H1 (cell line): ENCODE results near the gene MMP21. TPM values are rescaled to one million over a fixed set of nuclear protein-coding genes. Genes with fewer than 3 reads are reported as not detected.

Experiments
- CTCF ChIA-PET: fragments of 300-600 bp; sonication (Branson Sonifier 250); formaldehyde crosslinking; loops from one replicate; lab custom pipeline; 2021; ENCODE audit not compliant: partially characterized antibody; lab: Charles Lee
- POLR2A ChIA-PET: fragments of 300-600 bp; sonication (Branson Sonifier 250); formaldehyde crosslinking; loops from one replicate; lab custom pipeline; 2021; ENCODE audit warnings: inconsistent platforms; ENCODE audit not compliant: partially characterized antibody; lab: Charles Lee
- DNase-seq, 2 experiments: peaks; one replicate each; pipeline versions ENCODE4 v3.0.0 to v3.0.0-alpha.2; 2010 to 2022; ENCODE audit warnings: low spot score in 2 of 2, low read depth in 1 of 2, mixed read lengths in 1 of 2
- FAIRE-seq: peaks from 2 replicates; lab custom pipeline; 2011; peaks lifted over from hg19 to GRCh38; lab: Jason Lieb, UNC
- H2AFZ ChIP-seq: 2 replicates; pipeline ENCODE4 v1.8.1; 2012; ENCODE audit warnings: low read length, inconsistent platforms
- H2AK5ac ChIP-seq: 2 replicates; pipeline ENCODE4 v1.6.1; 2013; ENCODE audit warnings: low read depth, low read length
- H2BK120ac ChIP-seq: replicated peaks from 2 replicates; pipeline ENCODE3; 2013; ENCODE audit warnings: low read depth, low read length, inconsistent platforms
- H2BK12ac ChIP-seq: 2 replicates; pipeline ENCODE4 v1.6.1; 2013; ENCODE audit warnings: low read depth, low read length
- H2BK15ac ChIP-seq: 2 replicates; pipeline ENCODE4 v1.6.1; 2013; ENCODE audit warnings: low read length
- H2BK20ac ChIP-seq: 2 replicates; pipeline ENCODE4 v1.6.1; 2013; ENCODE audit warnings: low read length
- H2BK5ac ChIP-seq: 2 replicates; pipeline ENCODE4 v1.6.1; 2013; ENCODE audit warnings: low read depth, low read length
- H3K14ac ChIP-seq: 2 replicates; pipeline ENCODE4 v1.6.1; 2013; ENCODE audit warnings: inconsistent platforms; ENCODE audit not compliant: insufficient read length
- H3K18ac ChIP-seq: 2 replicates; pipeline ENCODE4 v1.6.1; 2013; ENCODE audit warnings: low read length; ENCODE audit errors: extremely low read depth
- H3K23ac ChIP-seq: 2 replicates; pipeline ENCODE4 v1.6.1; 2013; ENCODE audit warnings: inconsistent platforms; ENCODE audit not compliant: insufficient read length
- H3K23me2 ChIP-seq: 2 replicates; pipeline ENCODE4 v1.6.1; 2013; ENCODE audit warnings: low read depth, low read length
- H3K27ac ChIP-seq: 2 replicates; pipeline ENCODE4 v1.6.1; 2011; ENCODE audit warnings: low read depth, low read length, inconsistent platforms
- H3K27me3 ChIP-seq, 4 experiments: replicated peaks in 1 of 4; 1 replicate in 1 of 4; 2 replicates in 3 of 4; pipeline versions ENCODE4 v1.6.1 to v1.8.1; 2011 to 2013; ENCODE audit warnings: low read length in 3 of 4, mild to moderate bottlenecking in 3 of 4, inconsistent platforms in 2 of 4, mixed read lengths in 2 of 4, moderate library complexity in 1 of 4; ENCODE audit not compliant: control insufficient read depth in 3 of 4, insufficient read depth in 3 of 4; ENCODE audit errors: extremely low read depth in 1 of 4
- H3K36me3 ChIP-seq, 4 experiments: 2 replicates each; pipeline versions ENCODE4 v1.6.1 to v1.8.1; 2011 to 2013; ENCODE audit warnings: mild to moderate bottlenecking in 4 of 4, low read length in 3 of 4, moderate library complexity in 2 of 4, control low read depth in 1 of 4, inconsistent platforms in 1 of 4; ENCODE audit not compliant: insufficient read depth in 4 of 4, control insufficient read depth in 2 of 4
- H3K4ac ChIP-seq: replicated peaks from 2 replicates; pipeline ENCODE3; 2013; ENCODE audit warnings: low read length, low read depth, mixed read lengths, inconsistent platforms; ENCODE audit not compliant: insufficient read length
- H3K4me1 ChIP-seq, 4 experiments: replicated peaks in 1 of 4; 1 replicate in 1 of 4; 2 replicates in 3 of 4; pipeline versions ENCODE4 v1.6.1 to v1.8.1; 2011 to 2013; ENCODE audit warnings: low read length in 3 of 4, inconsistent platforms in 2 of 4, mixed read lengths in 1 of 4; ENCODE audit not compliant: insufficient read depth in 4 of 4, control insufficient read depth in 3 of 4
- H3K4me2 ChIP-seq, 2 experiments: 2 replicates each; pipeline versions ENCODE4 v1.6.1 to v1.8.1; 2011 to 2013; ENCODE audit warnings: low read depth in 2 of 2, low read length in 2 of 2, control low read depth in 1 of 2, inconsistent platforms in 1 of 2, mild to moderate bottlenecking in 1 of 2; ENCODE audit not compliant: insufficient read depth in 1 of 2
- H3K4me3 ChIP-seq, 4 experiments: fragments of 200-600, 300-600 bp in 1 of 4; sonication (generic), shearing (Covaris generic), sonication (Bioruptor Twin) in 1 of 4; 2 replicates each; pipeline versions ENCODE4 v1.5.1 to v1.8.1; 2011 to 2016; ENCODE audit warnings: low read length in 4 of 4, low read depth in 3 of 4, control low read depth in 2 of 4, inconsistent platforms in 2 of 4, mild to moderate bottlenecking in 2 of 4, mixed read lengths in 1 of 4, moderate library complexity in 1 of 4; ENCODE audit not compliant: insufficient read depth in 2 of 4; ENCODE audit errors: extremely low read depth in 1 of 4
- H3K56ac ChIP-seq: replicated peaks from 2 replicates; pipeline ENCODE3; 2013; ENCODE audit warnings: low read depth, mild to moderate bottlenecking, mixed read lengths, low read length, inconsistent platforms; ENCODE audit not compliant: insufficient read length
- H3K79me1 ChIP-seq: 2 replicates; pipeline ENCODE4 v1.6.1; 2013; ENCODE audit warnings: low read depth, low read length, control low read depth
- H3K79me2 ChIP-seq, 2 experiments: 2 replicates each; pipeline versions ENCODE4 v1.6.1 to v1.8.1; 2012 to 2013; ENCODE audit warnings: low read length in 2 of 2, mild to moderate bottlenecking in 2 of 2, inconsistent platforms in 1 of 2; ENCODE audit not compliant: insufficient read depth in 2 of 2, control insufficient read depth in 1 of 2
- H3K9ac ChIP-seq, 4 experiments: replicated peaks in 1 of 4; 1 replicate in 1 of 4; 2 replicates in 3 of 4; pipeline versions ENCODE4 v1.6.1 to v1.8.1; 2011 to 2013; ENCODE audit warnings: low read depth in 3 of 4, low read length in 3 of 4, control low read depth in 2 of 4, mild to moderate bottlenecking in 2 of 4, moderate library complexity in 2 of 4, inconsistent platforms in 1 of 4; ENCODE audit errors: extremely low read depth in 1 of 4
- H3K9me3 ChIP-seq, 2 experiments: 2 replicates each; pipeline versions ENCODE4 v1.6.1 to v1.8.1; 2012 to 2013; ENCODE audit warnings: mild to moderate bottlenecking in 2 of 2, moderate library complexity in 2 of 2, control low read depth in 1 of 2, inconsistent platforms in 1 of 2, low read depth in 1 of 2, low read length in 1 of 2, mixed read lengths in 1 of 2; ENCODE audit not compliant: insufficient read depth in 2 of 2
- H4K20me1 ChIP-seq, 2 experiments: replicated peaks in 1 of 2; 2 replicates each; pipeline versions ENCODE3 to v1.8.1; 2011 to 2013; ENCODE audit warnings: inconsistent platforms in 2 of 2, low read length in 2 of 2, mild to moderate bottlenecking in 1 of 2; ENCODE audit not compliant: insufficient read depth in 2 of 2, control insufficient read depth in 1 of 2
- H4K5ac ChIP-seq: 2 replicates; pipeline ENCODE4 v1.6.1; 2013; ENCODE audit warnings: low read length, low read depth, mixed read lengths, inconsistent platforms; ENCODE audit not compliant: insufficient read length
- H4K8ac ChIP-seq: 2 replicates; pipeline ENCODE4 v1.8.0; 2013; ENCODE audit warnings: mild to moderate bottlenecking, moderate library complexity, low read length, inconsistent platforms; ENCODE audit not compliant: insufficient read depth; ENCODE audit errors: extremely low read depth
- H4K91ac ChIP-seq: replicated peaks from 2 replicates; pipeline ENCODE3; 2013; ENCODE audit warnings: low read length, mixed read lengths, inconsistent platforms; ENCODE audit not compliant: insufficient read length
- JUN ChIP-seq: IDR thresholded peaks from 2 replicates; pipeline ENCODE4 v1.6.1; 2011; ENCODE audit warnings: low read depth, mild to moderate bottlenecking, improper control_type of control experiment, low read length
- SAP30 ChIP-seq: fragments of 300-600 bp; sonication (generic); IDR thresholded peaks from 2 replicates; pipeline ENCODE4 v1.7.1; 2012; ENCODE audit warnings: low read length, moderate library complexity, mild to moderate bottlenecking, inconsistent platforms; ENCODE audit not compliant: insufficient read depth, insufficient replicate concordance
- SUZ12 ChIP-seq: fragments of 200-600 bp; sonication (generic); IDR thresholded peaks from 2 replicates; pipeline ENCODE4 v1.6.1; 2012; ENCODE audit warnings: mild to moderate bottlenecking, inconsistent platforms, low read length, moderate library complexity, mixed read lengths
- USF2 ChIP-seq: IDR thresholded peaks from 2 replicates; pipeline ENCODE4 v1.6.1; 2011; ENCODE audit warnings: low read length, improper control_type of control experiment
- WGBS, 2 experiments: shearing (Covaris generic) in 1 of 2; methylation state at CpG; one replicate each; pipeline versions ENCODE4 v1.1.6 to v1.1.7; 2013 to 2015; ENCODE audit warnings: low lambda C conversion rate in 2 of 2, mixed read lengths in 2 of 2, inconsistent platforms in 1 of 2, low coverage in 1 of 2, missing lambda C conversion rate in 1 of 2; ENCODE audit not compliant: insufficient replicate concordance in 2 of 2, insufficient coverage in 1 of 2, insufficient read length in 1 of 2; ENCODE audit errors: extremely low coverage in 1 of 2, missing lambda C conversion rate in 1 of 2; 5-methylcytosine and 5-hydroxymethylcytosine counted together
- polyA plus RNA-seq, 7 experiments: library from polyadenylated mRNA; depleted of rRNA in 3 of 7; stranded (reverse) in 5 of 7; unstranded in 2 of 7; fragments of >200 nt in 5 of 7; fragments of 200-250 nt in 2 of 7; gene quantifications; 1 replicate in 5 of 7; 2 replicates in 1 of 7; 4 replicates in 1 of 7; pipeline versions ENCODE4 v1.2.1 to v1.2.3, GENCODE V29; 2011 to 2013; ENCODE audit warnings: missing spikeins in 2 of 7, mixed read lengths in 2 of 7
- total RNA-seq: library from RNA; stranded (reverse); fragmentation: NEBNext Ultra II Directional; extraction: Animal tissue kit (Norgen Biotek cat#: 25700); gene quantifications from 2 replicates; pipeline ENCODE4 v1.2.1, GENCODE V29; 2021

MMP21 gene
- total and polyA plus RNA-seq, 2 of the 8 experiments (the other 6 are each of a cell fraction or from before 2014, with no cell fraction given) = not detected

GRCh38 chr10:125722811-125723210 lies 52.8 kb downstream of the MMP21 start:
- H4K5ac ChIP-seq = no peak overlapping the region
- H4K91ac ChIP-seq = no peak overlapping the region
- POLR2A ChIA-PET = interaction anchor here (1.1 to 1.7 kb wide), 2 partner anchors 9 to 11 kb away, joined by 4 to 6 read pairs; no protein-coding TSS in a partner anchor
- WGBS, 2 experiments = 83% methylated on average over 1 of the region's 1 CpG; no CpG with 5 or more reads in 1 of the 2 experiments
- no peak overlapping the region for H2BK20ac ChIP-seq
- no peak overlapping the region for H2AFZ ChIP-seq
- no peak overlapping the region for H3K14ac ChIP-seq
- DNase-seq (no peak), FAIRE-seq (no peak)
- H2BK15ac ChIP-seq = no peak overlapping the region
- H3K23ac ChIP-seq = no peak overlapping the region
- no peak overlapping the region for H3K4ac ChIP-seq
- peaks cover 0 to under 1% of the 10 kb centered on the region in 2 experiments; a peak in 1 of 4 replicates for H3K9me3 ChIP-seq
- no peak overlapping the region for H2AK5ac ChIP-seq
- peaks cover 26 to 68% (median 50%) of the 10 kb centered on the region in 4 experiments for H3K36me3 ChIP-seq
- CTCF ChIA-PET = no interaction called here
- no peaks in the 10 kb centered on the region; the same call in 1 of the 2 replicates for H3K79me1 ChIP-seq
- peaks cover 2% of the 10 kb centered on the region for H3K23me2 ChIP-seq
- no peak overlapping the region for H2BK5ac ChIP-seq
- no peak overlapping the region for H3K18ac ChIP-seq
- no peak overlapping the region for H3K9ac ChIP-seq
- H3K4me3 ChIP-seq = no peak overlapping the region
- H3K27ac ChIP-seq = no peak overlapping the region
- no peak overlapping the region for H4K8ac ChIP-seq
- peaks cover 0 to 23% of the 10 kb centered on the region in 2 experiments; a peak in 2 of 4 replicates for H3K79me2 ChIP-seq
- H2BK12ac ChIP-seq = no peak overlapping the region
- H3K4me1 ChIP-seq = peaks cover 0 to 2% (median 0%) of the 10 kb centered on the region in 4 experiments; a peak in 2 of 7 replicates
- no peak overlapping the region for H3K4me2 ChIP-seq
- H3K56ac ChIP-seq = no peak overlapping the region
- peaks cover 0 to 2% (median 0%) of the 10 kb centered on the region in 4 experiments; a peak in 1 of 7 replicates for H3K27me3 ChIP-seq
- H4K20me1 ChIP-seq = peaks cover 4% of the 10 kb centered on the region in 2 experiments
- H2BK120ac ChIP-seq = no peak overlapping the region
- no peak for TF ChIP-seq JUN
- TF ChIP-seq SUZ12 = no peak
- no peak for TF ChIP-seq SAP30
- no peak for TF ChIP-seq USF2
